ENCODE results near the gene CAPN1. TPM values are rescaled to one million over a fixed set of nuclear protein-coding genes. Genes with fewer than 3 reads are reported as not detected.
A peak's percentile ranks its signal among the peaks of the same experiment; 100 is the strongest.

CAPN1 gene
- total RNA-seq, 1 donor from 2014 or later: 397 TPM

GRCh38 chr11:65219930-65220213, 38.1 kb downstream of the CAPN1 start:
- Histone ChIP-seq H3K4me3 (ENCODE audit: low read depth, low read length) (no peak overlapping the region), H3K36me3 (ENCODE audit: control insufficient read depth, insufficient read depth, low read length) (no peaks in the 10 kb centered on the region), H3K27me3 (ENCODE audit: control insufficient read depth, insufficient read depth, low read length) (no peaks in the 10 kb centered on the region)
- DNase-seq (ENCODE audit: low read depth): no peak
- TF ChIP-seq CTCF (IDR thresholded peaks at IDR 0.05; ENCODE audit: insufficient read depth, low read length, poor library complexity, severe bottlenecking): no peak

GRCh38 chr11:65221026-65221425, 39.3 kb downstream of the CAPN1 start:
- no peak overlapping the region for H3K4me3 ChIP-seq (ENCODE audit: low read depth, low read length)
- H3K36me3 ChIP-seq (ENCODE audit: control insufficient read depth, insufficient read depth, low read length): no peaks in the 10 kb centered on the region
- no peak for DNase-seq (ENCODE audit: low read depth)
- TF ChIP-seq CTCF (IDR thresholded peaks at IDR 0.05; ENCODE audit: insufficient read depth, low read length, poor library complexity, severe bottlenecking): no peak
- H3K27me3 ChIP-seq (ENCODE audit: control insufficient read depth, insufficient read depth, low read length): no peaks in the 10 kb centered on the region

GRCh38 chr11:65223011-65223410, 41.3 kb downstream of the CAPN1 start:
- no peak for DNase-seq (ENCODE audit: low read depth)
- Histone ChIP-seq H3K27me3 (ENCODE audit: control insufficient read depth, insufficient read depth, low read length) (no peaks in the 10 kb centered on the region), H3K36me3 (ENCODE audit: control insufficient read depth, insufficient read depth, low read length) (no peaks in the 10 kb centered on the region), H3K4me3 (ENCODE audit: low read depth, low read length) (no peak overlapping the region)
- no peak for TF ChIP-seq CTCF (IDR thresholded peaks at IDR 0.05; ENCODE audit: insufficient read depth, low read length, poor library complexity, severe bottlenecking)

- Histone ChIP-seq H3K4me3 (ENCODE audit: low read depth, low read length) (no peak overlapping the region), H3K36me3 (ENCODE audit: control insufficient read depth, insufficient read depth, low read length) (no peaks in the 10 kb centered on the region), H3K27me3 (ENCODE audit: control insufficient read depth, insufficient read depth, low read length) (no peaks in the 10 kb centered on the region)
- DNase-seq (ENCODE audit: low read depth): peak; percentile 29
- TF ChIP-seq CTCF (IDR thresholded peaks at IDR 0.05; ENCODE audit: insufficient read depth, low read length, poor library complexity, severe bottlenecking): no peak
These were observed 43.2 kb downstream of the CAPN1 start for GRCh38 chr11:65224930-65225278.

GRCh38 chr11:65225279-65226102, 43.8 kb downstream of the CAPN1 start:
- H3K36me3 ChIP-seq (ENCODE audit: control insufficient read depth, insufficient read depth, low read length): no peaks in the 10 kb centered on the region
- DNase-seq (ENCODE audit: low read depth): no peak
- peak overlapping the region; percentile 30 for H3K4me3 ChIP-seq (ENCODE audit: low read depth, low read length)
- peak; percentile 68 for TF ChIP-seq CTCF (IDR thresholded peaks at IDR 0.05; ENCODE audit: insufficient read depth, low read length, poor library complexity, severe bottlenecking)
- H3K27me3 ChIP-seq (ENCODE audit: control insufficient read depth, insufficient read depth, low read length): no peaks in the 10 kb centered on the region

- DNase-seq (ENCODE audit: low read depth): no peak
- TF ChIP-seq CTCF (IDR thresholded peaks at IDR 0.05; ENCODE audit: insufficient read depth, low read length, poor library complexity, severe bottlenecking): no peak
- Histone ChIP-seq H3K27me3 (ENCODE audit: control insufficient read depth, insufficient read depth, low read length) (no peaks in the 10 kb centered on the region), H3K36me3 (ENCODE audit: control insufficient read depth, insufficient read depth, low read length) (no peaks in the 10 kb centered on the region), H3K4me3 (ENCODE audit: low read depth, low read length) (peak overlapping the region; percentile 30)
These were observed 44.3 kb downstream of the CAPN1 start for GRCh38 chr11:65226103-65226442.

Measured in kidney epithelial cell (primary cell).